Natural killer cell (primary cell): ENCODE data around the gene BARX1. TPM values are rescaled to one million over a fixed set of nuclear protein-coding genes. Genes with fewer than 3 reads are reported as not detected.

Source experiments
- ATAC-seq, 3 donors: fragments of 150-1000 bp in 2 of 3; fragments of 200-7000 bp in 1 of 3; cut with Tn5 transposase; 1 replicate in 1 of 3; 2 replicates in 2 of 3; pipeline ENCODE4 v1.10.0; 2021; ENCODE audit warnings: mild to moderate bottlenecking in 2 of 3, moderate library complexity in 2 of 3
- DNase-seq, 2 donors: peaks; one replicate each; pipeline versions ENCODE4 v3.0.0 to v3.0.0-alpha.2; 2013 to 2021; ENCODE audit warnings: mixed read lengths in 1 of 2
- H3K27ac ChIP-seq: one replicate; pipeline ENCODE4 v1.5.1; 2013; ENCODE audit warnings: mild to moderate bottlenecking, low read length
- H3K27me3 ChIP-seq: one replicate; pipeline ENCODE4 v1.6.1; 2013; ENCODE audit warnings: low read length; ENCODE audit not compliant: control insufficient read depth, insufficient read depth
- H3K36me3 ChIP-seq: one replicate; pipeline ENCODE4 v1.6.1; 2013; ENCODE audit warnings: low read length; ENCODE audit not compliant: control insufficient read depth, insufficient read depth
- H3K4me1 ChIP-seq: one replicate; pipeline ENCODE4 v1.6.1; 2013; ENCODE audit warnings: low read length; ENCODE audit not compliant: control insufficient read depth, insufficient read depth
- H3K4me3 ChIP-seq: one replicate; pipeline ENCODE4 v1.5.1; 2013; ENCODE audit warnings: low read length
- H3K9me3 ChIP-seq: one replicate; pipeline ENCODE4 v1.6.1; 2013; ENCODE audit warnings: low read length; ENCODE audit not compliant: control insufficient read depth, insufficient read depth
- H3K27ac Mint-ChIP-seq, 2 donors: one replicate each; pipeline ENCODE4 v1.8.0; 2022; ENCODE audit warnings: mild to moderate bottlenecking in 2 of 2, mixed read lengths in 2 of 2, moderate library complexity in 1 of 2
- H3K27me3 Mint-ChIP-seq, 2 donors: one replicate each; pipeline ENCODE4 v1.8.0; 2022; ENCODE audit warnings: low read depth in 2 of 2, mixed read lengths in 2 of 2
- H3K36me3 Mint-ChIP-seq: one replicate; pipeline ENCODE4 v1.8.0; 2022; ENCODE audit warnings: mixed read lengths
- H3K4me1 Mint-ChIP-seq, 2 donors: one replicate each; pipeline ENCODE4 v1.8.0; 2022; ENCODE audit warnings: mixed read lengths in 2 of 2
- H3K4me3 Mint-ChIP-seq: one replicate; pipeline ENCODE4 v1.8.0; 2022; ENCODE audit warnings: mild to moderate bottlenecking, moderate library complexity, mixed read lengths
- H3K9me3 Mint-ChIP-seq, 2 donors: one replicate each; pipeline ENCODE4 v1.8.0; 2022; ENCODE audit warnings: mixed read lengths in 2 of 2
- CTCF ChIP-seq: fragments of 200-600 bp; IDR thresholded peaks from one replicate; pipeline ENCODE4 v1.8.0; 2022; ENCODE audit warnings: antibody characterized with exemption
- WGBS: methylation state at CpG from one replicate; pipeline ENCODE4 v1.1.7; 2013; ENCODE audit warnings: missing lambda C conversion rate; ENCODE audit not compliant: insufficient coverage; 5-methylcytosine and 5-hydroxymethylcytosine counted together
- intact Hi-C: fragments of 100-400 bp; cut with micrococcal nuclease; formaldehyde crosslinking; loops from one replicate; pipeline ENCODE4 v1.14.2; 2022
- total RNA-seq, 4 donors: library from RNA; stranded (reverse); fragments of 120-200 nt in 1 of 4; gene quantifications; one replicate each; pipeline versions ENCODE4 v1.2.3 to v1.2.4, GENCODE V29; 2013 to 2022

Gene BARX1
- total RNA-seq, 3 donors from 2014 or later (not counting 1 experiment from before 2014, with no cell fraction given) = not detected

GRCh38 chr9:93950619-93951601 lies 4.2 kb downstream of the BARX1 start:
- ATAC-seq = peak; percentile 9 to 39 (median 31)
- Histone ChIP-seq H3K4me1 (peaks cover 48% of the 10 kb centered on the region), H3K9me3 (no peaks in the 10 kb centered on the region), H3K27ac (no peak overlapping the region), H3K4me3 (peak overlapping the region; percentile 39), H3K27me3 (peaks cover 70% of the 10 kb centered on the region), H3K36me3 (no peaks in the 10 kb centered on the region)
- WGBS = 4% methylated on average over 44 of the region's 47 CpGs
- Mint-ChIP-seq H3K9me3 (no peaks in the 10 kb centered on the region), H3K27ac (no peak overlapping the region), H3K4me1 (peaks cover 19 to 44% of the 10 kb centered on the region in 2 donors), H3K36me3 (no peaks in the 10 kb centered on the region), H3K4me3 (peak overlapping the region; percentile 78), H3K27me3 (peaks cover 53 to 64% of the 10 kb centered on the region in 2 donors)
- no peak for TF ChIP-seq CTCF
- DNase-seq = no peak
- intact Hi-C loops = no loop called here

DNA sequence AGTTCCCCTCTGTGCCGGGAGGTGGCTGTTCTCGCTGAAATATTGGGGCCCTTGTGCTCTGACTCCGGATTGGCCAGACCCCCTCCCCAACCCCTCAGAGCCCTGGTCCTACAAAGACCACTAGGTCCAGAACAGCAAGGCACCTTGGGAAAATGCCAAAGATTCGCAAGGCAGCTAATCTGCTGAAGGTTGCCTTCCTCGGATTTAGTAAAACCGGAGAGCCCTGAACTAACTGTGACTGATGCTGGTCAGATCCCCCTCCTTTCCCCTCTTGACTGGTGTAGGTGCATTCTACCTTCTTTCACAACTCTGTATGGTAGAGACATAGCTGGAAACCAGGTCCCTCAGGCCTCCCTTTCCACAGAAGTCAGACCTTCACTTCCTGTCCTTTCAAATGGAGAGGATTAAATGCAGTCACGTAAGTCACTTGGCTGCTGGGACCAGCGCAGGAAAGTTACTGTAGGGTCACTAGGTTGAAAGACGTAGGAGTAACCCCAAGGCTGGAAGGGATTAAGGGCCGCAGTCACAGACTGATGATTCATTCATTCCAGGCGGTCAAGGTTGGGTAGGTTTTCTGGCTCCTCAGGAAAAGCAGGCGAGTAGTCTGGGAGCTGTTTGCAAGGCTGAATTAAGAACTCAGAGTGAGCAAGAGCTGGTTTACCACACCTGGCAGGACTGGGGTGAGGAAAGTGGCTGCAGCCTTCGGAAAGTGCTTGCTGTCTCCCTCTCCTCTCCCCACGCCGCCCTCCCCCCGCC lies 5.3 kb downstream of the BARX1 start:
- peaks cover 56 to 67% of the 10 kb centered on the region in 2 donors for H3K27me3 Mint-ChIP-seq
- Histone ChIP-seq H3K36me3 (no peaks in the 10 kb centered on the region), H3K4me3 (no peak overlapping the region), H3K27me3 (peaks cover 66% of the 10 kb centered on the region), H3K4me1 (peaks cover 42% of the 10 kb centered on the region), H3K9me3 (no peaks in the 10 kb centered on the region), H3K27ac (no peak overlapping the region)
- TF ChIP-seq CTCF = no peak
- no peak overlapping the region for H3K27ac Mint-ChIP-seq
- 12% methylated on average over 13 of the region's 16 CpGs for WGBS
- H3K4me1 Mint-ChIP-seq = peaks cover 19 to 46% of the 10 kb centered on the region in 2 donors
- DNase-seq (no peak), ATAC-seq (no peak)
- no peaks in the 10 kb centered on the region for H3K36me3 Mint-ChIP-seq
- H3K4me3 Mint-ChIP-seq = peak overlapping the region; percentile 47
- no peaks in the 10 kb centered on the region for H3K9me3 Mint-ChIP-seq
- intact Hi-C loops = no loop called here

DNA sequence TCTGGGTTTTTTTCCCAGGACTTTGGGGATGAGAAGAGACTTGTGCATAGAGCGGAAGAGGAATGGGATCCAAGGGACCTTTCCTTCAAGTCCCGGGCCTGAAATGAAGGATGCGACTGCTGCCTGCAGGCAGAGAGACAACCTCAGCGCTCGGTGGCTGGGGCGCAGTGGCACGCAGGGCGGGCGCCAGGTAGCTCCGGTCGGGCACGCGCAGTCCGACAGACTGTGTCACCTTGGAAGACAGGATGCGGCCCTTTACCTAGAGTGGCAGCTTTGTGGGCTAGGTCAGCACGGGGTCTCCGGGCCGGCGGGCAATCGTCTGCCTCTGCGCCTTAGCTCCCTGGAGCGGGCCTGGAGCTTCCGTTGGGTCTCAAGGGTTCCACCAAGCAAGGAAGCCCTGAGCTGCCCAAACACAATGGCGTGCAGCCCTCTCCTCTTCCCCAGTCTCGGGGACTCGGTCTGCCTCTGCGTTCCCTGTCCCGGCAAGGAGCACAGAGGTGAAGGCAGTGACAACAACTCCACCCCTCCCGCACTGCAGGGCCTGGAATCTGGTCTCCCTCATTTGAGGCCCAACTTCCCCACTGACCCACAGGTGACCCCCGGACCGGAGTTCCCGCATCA lies 6.0 kb downstream of the BARX1 start:
- no peaks in the 10 kb centered on the region for H3K36me3 ChIP-seq
- ATAC-seq (no peak), DNase-seq (no peak)
- intact Hi-C loops = no loop called here
- Mint-ChIP-seq H3K9me3 (no peaks in the 10 kb centered on the region), H3K27ac (no peak overlapping the region), H3K4me3 (no peak overlapping the region), H3K36me3 (no peaks in the 10 kb centered on the region), H3K27me3 (peaks cover 60 to 70% of the 10 kb centered on the region in 2 donors), H3K4me1 (peaks cover 19 to 46% of the 10 kb centered on the region in 2 donors)
- peaks cover 65% of the 10 kb centered on the region for H3K27me3 ChIP-seq
- no peak for TF ChIP-seq CTCF
- H3K9me3 ChIP-seq = no peaks in the 10 kb centered on the region
- H3K27ac ChIP-seq = no peak overlapping the region
- WGBS = 5% methylated on average over 32 of the region's 32 CpGs
- peaks cover 42% of the 10 kb centered on the region for H3K4me1 ChIP-seq
- no peak overlapping the region for H3K4me3 ChIP-seq
